DOHH2 (cell line): ENCODE results near the gene GRAPL.
"Not testable (repeated sequence)": the region's sequence is repeated elsewhere in the genome, so short reads cannot be mapped to it uniquely, and the experiment has no call there.

ENCODE experiments used
- H3F3A ChIP-seq: fragments of 200-600 bp; sonication (generic), shearing (Covaris generic); 2 replicates; pipeline ENCODE4 v1.6.0; 2016; ENCODE audit warnings: antibody characterized with exemption, mild to moderate bottlenecking; ENCODE audit not compliant: control insufficient read depth, insufficient read depth
- H3K27ac ChIP-seq: fragments of 200-600 bp; sonication (generic); 2 replicates; pipeline ENCODE4 v1.5.1; 2014; ENCODE audit warnings: low read depth, mild to moderate bottlenecking, low read length, moderate library complexity
- H3K27me3 ChIP-seq: fragments of 200-600 bp; sonication (generic); 2 replicates; pipeline ENCODE4 v1.6.1; 2014; ENCODE audit warnings: mild to moderate bottlenecking, low read length, mixed read lengths; ENCODE audit not compliant: control insufficient read depth
- H3K36me3 ChIP-seq: fragments of 200-600 bp; sonication (generic); 2 replicates; pipeline ENCODE4 v1.6.1; 2014; ENCODE audit warnings: mild to moderate bottlenecking, low read length, moderate library complexity, mixed read lengths; ENCODE audit not compliant: control insufficient read depth
- H3K4me1 ChIP-seq: fragments of 200-600 bp; sonication (generic); 2 replicates; pipeline ENCODE4 v1.6.1; 2014; ENCODE audit warnings: mild to moderate bottlenecking, low read length, mixed read lengths; ENCODE audit not compliant: control insufficient read depth
- H3K4me2 ChIP-seq: fragments of 200-600 bp; sonication (generic); 2 replicates; pipeline ENCODE4 v1.6.0; 2014; ENCODE audit warnings: mild to moderate bottlenecking, low read length, moderate library complexity
- H3K4me3 ChIP-seq: fragments of 200-600 bp; sonication (generic); 2 replicates; pipeline ENCODE4 v1.5.1; 2014; ENCODE audit warnings: mild to moderate bottlenecking, low read length, mixed read lengths
- H3K79me2 ChIP-seq: fragments of 200-600 bp; sonication (generic); 2 replicates; pipeline ENCODE4 v1.6.1; 2014; ENCODE audit warnings: mild to moderate bottlenecking, low read length, mixed read lengths; ENCODE audit not compliant: control insufficient read depth
- H3K9me2 ChIP-seq: fragments of 200-600 bp; sonication (generic); replicated peaks from 2 replicates; pipeline ENCODE4 v1.6.1; 2014; ENCODE audit warnings: mild to moderate bottlenecking, low read length, mixed read lengths; ENCODE audit not compliant: control insufficient read depth
- H3K9me3 ChIP-seq: fragments of 200-600 bp; sonication (generic); 2 replicates; pipeline ENCODE4 v1.6.1; 2014; ENCODE audit warnings: antibody characterized with exemption, low read length, mixed read lengths; ENCODE audit not compliant: control insufficient read depth, insufficient read depth
- H4K20me1 ChIP-seq: fragments of 200-600 bp; sonication (generic); 2 replicates; pipeline ENCODE4 v1.6.0; 2014; ENCODE audit warnings: low read depth, mild to moderate bottlenecking, antibody characterized with exemption, low read length, moderate library complexity; ENCODE audit not compliant: control insufficient read depth, insufficient read depth
- CTCF ChIP-seq: fragments of 200-600 bp; sonication (generic); IDR thresholded peaks from one replicate; pipeline ENCODE4 v1.5.1; 2014; ENCODE audit warnings: antibody characterized with exemption, mild to moderate bottlenecking, low read depth, low read length; ENCODE audit not compliant: poor library complexity, severe bottlenecking

The GRAPL gene

GRCh38 chr17:19110189-19111097, 16.9 kb upstream of the GRAPL start:
- H3K4me3 ChIP-seq, H3K27ac ChIP-seq: not testable (repeated sequence)

GRCh38 chr17:19111111-19111711, 16.2 kb upstream of the GRAPL start:
- H3F3A ChIP-seq, H3K79me2 ChIP-seq, H4K20me1 ChIP-seq, H3K36me3 ChIP-seq, H3K27me3 ChIP-seq, H3K9me2 ChIP-seq, H3K4me1 ChIP-seq, H3K9me3 ChIP-seq: not testable (repeated sequence)
- TF ChIP-seq CTCF, result peak; percentile 19
- Histone ChIP-seq H3K4me3 (peak overlapping the region; percentile 64), H3K4me2 (peak overlapping the region; percentile 61), H3K27ac (peak overlapping the region; percentile 70)

More at GRCh38 chr17:19110189-19111097, 16.9 kb upstream of the GRAPL start:
- not testable (repeated sequence) for H3K27me3 ChIP-seq, H3K79me2 ChIP-seq, H3F3A ChIP-seq, H3K9me3 ChIP-seq, H3K36me3 ChIP-seq, H3K4me1 ChIP-seq, H4K20me1 ChIP-seq, H3K4me2 ChIP-seq, H3K9me2 ChIP-seq

GRCh38 chr17:19111801-19112458, 15.5 kb upstream of the GRAPL start:
- H3K79me2 ChIP-seq, H3F3A ChIP-seq, H4K20me1 ChIP-seq, H3K9me3 ChIP-seq, H3K36me3 ChIP-seq, H3K9me2 ChIP-seq, H3K27me3 ChIP-seq, H3K4me1 ChIP-seq: not testable (repeated sequence)
- H3K27ac ChIP-seq, result peak overlapping the region; percentile 70
- H3K4me2 ChIP-seq, result peak overlapping the region; percentile 58
- H3K4me3 ChIP-seq, result peak overlapping the region; percentile 49

GRCh38 chr17:19112459-19112826, 14.9 kb upstream of the GRAPL start:
- H3K4me3 ChIP-seq, H3K27ac ChIP-seq, H3K4me2 ChIP-seq, H3K4me1 ChIP-seq, H3F3A ChIP-seq, H3K36me3 ChIP-seq, H3K27me3 ChIP-seq, H3K9me3 ChIP-seq, H3K79me2 ChIP-seq, H3K9me2 ChIP-seq, H4K20me1 ChIP-seq: not testable (repeated sequence)

- H3F3A ChIP-seq, H3K27ac ChIP-seq, H3K36me3 ChIP-seq, H3K4me3 ChIP-seq, H3K27me3 ChIP-seq, H3K4me2 ChIP-seq, H4K20me1 ChIP-seq, H3K79me2 ChIP-seq, H3K9me3 ChIP-seq, H3K9me2 ChIP-seq, H3K4me1 ChIP-seq: not testable (repeated sequence)
Measured at GRCh38 chr17:19118695-19119094, 8.7 kb upstream of the GRAPL start.

GRCh38 chr17:19125289-19125688, 2.1 kb upstream of the GRAPL start:
- not testable (repeated sequence) for H3K4me3 ChIP-seq, H3K79me2 ChIP-seq, H3K27me3 ChIP-seq, H4K20me1 ChIP-seq, H3F3A ChIP-seq, H3K4me1 ChIP-seq, H3K9me3 ChIP-seq, H3K9me2 ChIP-seq, H3K36me3 ChIP-seq
- peak overlapping the region; percentile 57 for H3K27ac ChIP-seq
- H3K4me2 ChIP-seq, result peak overlapping the region; percentile 36; the same call in 1 of the 2 replicates

GRCh38 chr17:19129500-19129899, 2.1 kb downstream of the GRAPL start:
- H3K27me3 ChIP-seq, H3K27ac ChIP-seq: not testable (repeated sequence)

More at GRCh38 chr17:19129500-19129899, 2.1 kb downstream of the GRAPL start:
- not testable (repeated sequence) for H3K9me2 ChIP-seq, H3K36me3 ChIP-seq, H3K9me3 ChIP-seq, H3K4me3 ChIP-seq, H4K20me1 ChIP-seq, H3K4me2 ChIP-seq, H3K79me2 ChIP-seq, H3F3A ChIP-seq
- H3K4me1 ChIP-seq, result peaks cover 16% of the 10 kb centered on the region
